Body of pancreas (tissue), 4 donors: Measurements from ENCODE around the gene DUSP8.
"Not testable (repeated sequence)": the region's sequence is repeated elsewhere in the genome, so short reads cannot be mapped to it uniquely, and the experiment has no call there.

Experiments
- POLR2A ChIP-seq, 3 donors: fragments of 450-650 bp; IDR thresholded peaks; one replicate each; pipeline ENCODE4 v1.6.1; 2016; ENCODE audit warnings: antibody characterized with exemption in 3 of 3, mild to moderate bottlenecking in 2 of 3
- TF ChIP-seq, protein P1 (sequence below), 7 experiments: fragments of 450-650 bp in 4 of 7; fragments of 200-600 bp in 3 of 7; sonication (generic) in 3 of 7; IDR thresholded peaks; one replicate each; pipeline ENCODE4 v1.5.1; 2016 to 2019; ENCODE audit warnings: antibody characterized with exemption in 7 of 7

DNA sequence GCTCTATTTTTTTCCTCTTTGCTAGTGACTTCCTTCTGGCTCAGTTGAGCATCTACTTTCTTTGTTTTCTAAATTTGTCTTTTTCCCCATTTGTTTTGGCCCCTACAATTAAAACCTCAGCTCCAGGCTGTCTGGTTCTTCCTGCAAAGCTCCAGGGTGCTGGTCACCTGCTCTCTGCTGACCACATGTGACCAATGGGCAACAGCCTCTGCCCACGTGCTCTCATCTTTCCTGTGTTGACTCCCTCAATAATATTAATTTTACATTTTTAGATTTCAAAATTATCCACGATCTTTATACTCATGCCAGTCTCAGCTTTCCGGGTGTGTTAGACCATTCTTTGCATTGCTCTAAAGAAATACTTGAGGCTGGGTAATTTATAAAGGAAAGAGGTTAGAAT is 26.3 kb upstream of the DUSP8 start:
- TF ChIP-seq, protein P1, sequence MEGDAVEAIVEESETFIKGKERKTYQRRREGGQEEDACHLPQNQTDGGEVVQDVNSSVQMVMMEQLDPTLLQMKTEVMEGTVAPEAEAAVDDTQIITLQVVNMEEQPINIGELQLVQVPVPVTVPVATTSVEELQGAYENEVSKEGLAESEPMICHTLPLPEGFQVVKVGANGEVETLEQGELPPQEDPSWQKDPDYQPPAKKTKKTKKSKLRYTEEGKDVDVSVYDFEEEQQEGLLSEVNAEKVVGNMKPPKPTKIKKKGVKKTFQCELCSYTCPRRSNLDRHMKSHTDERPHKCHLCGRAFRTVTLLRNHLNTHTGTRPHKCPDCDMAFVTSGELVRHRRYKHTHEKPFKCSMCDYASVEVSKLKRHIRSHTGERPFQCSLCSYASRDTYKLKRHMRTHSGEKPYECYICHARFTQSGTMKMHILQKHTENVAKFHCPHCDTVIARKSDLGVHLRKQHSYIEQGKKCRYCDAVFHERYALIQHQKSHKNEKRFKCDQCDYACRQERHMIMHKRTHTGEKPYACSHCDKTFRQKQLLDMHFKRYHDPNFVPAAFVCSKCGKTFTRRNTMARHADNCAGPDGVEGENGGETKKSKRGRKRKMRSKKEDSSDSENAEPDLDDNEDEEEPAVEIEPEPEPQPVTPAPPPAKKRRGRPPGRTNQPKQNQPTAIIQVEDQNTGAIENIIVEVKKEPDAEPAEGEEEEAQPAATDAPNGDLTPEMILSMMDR (IDR thresholded peaks at IDR 0.05), result not testable (repeated sequence)
- not testable (repeated sequence) for TF ChIP-seq POLR2A (IDR thresholded peaks at IDR 0.05)
